K562 (cell line): ENCODE measurements around the gene PRTN3. TPM values are rescaled to one million over a fixed set of nuclear protein-coding genes. Genes with fewer than 3 reads are reported as not detected.
A peak's percentile ranks its signal among the peaks of the same experiment; 100 is the strongest.

Experiments used
- CCNT2 ChIP-seq: IDR thresholded peaks from 2 replicates; pipeline ENCODE4 v1.6.1; 2011; ENCODE audit warnings: borderline replicate concordance, low read depth, mild to moderate bottlenecking, moderate library complexity, mixed read lengths, low read length; ENCODE audit not compliant: insufficient read length; ENCODE audit errors: extremely low read depth
- HCFC1 ChIP-seq: IDR thresholded peaks from 2 replicates; pipeline ENCODE4 v1.6.1; 2012; ENCODE audit warnings: low read depth, low read length, improper control_type of control experiment
- HNRNPLL ChIP-seq: fragments of 200-400 bp; formaldehyde crosslinking; IDR thresholded peaks from 2 replicates; pipeline ENCODE4 v1.6.1; 2017; ENCODE audit warnings: low read length, low read depth, mild to moderate bottlenecking; ENCODE audit not compliant: poor library complexity, severe bottlenecking
- NCOA6 ChIP-seq: fragments of 450-650 bp; IDR thresholded peaks from 2 replicates; pipeline ENCODE4 v1.6.1; 2017; ENCODE audit warnings: mild to moderate bottlenecking
- PCBP1 ChIP-seq: fragments of 200-400 bp; formaldehyde crosslinking; IDR thresholded peaks from 2 replicates; pipeline ENCODE4 v1.6.1; 2018; ENCODE audit warnings: mild to moderate bottlenecking, low read depth, low read length; ENCODE audit not compliant: poor library complexity, severe bottlenecking
- SMAD4 ChIP-seq: fragments of 250-450 bp; sonication (Bioruptor Pico); conservative IDR thresholded peaks from 2 replicates; pipeline ENCODE4 v1.8.0; 2021; ENCODE audit warnings: inconsistent platforms, mild to moderate bottlenecking, moderate library complexity
- TAF1 ChIP-seq: IDR thresholded peaks from 2 replicates; pipeline ENCODE4 v1.6.1; 2011; ENCODE audit warnings: mild to moderate bottlenecking, low read length, moderate library complexity; ENCODE audit not compliant: insufficient read depth, control insufficient read depth, severe bottlenecking; ENCODE audit errors: extremely low read depth
- ZBTB11 ChIP-seq, 3 experiments: fragments of 200-800 bp in 1 of 3; fragments of 250-450 bp in 1 of 3; fragments of 450-650 bp in 1 of 3; sonication (Bioruptor Pico) in 1 of 3; sonication (Bioruptor generic) in 1 of 3; formaldehyde crosslinking in 1 of 3; IDR thresholded peaks; 2 replicates each; pipeline versions ENCODE4 v1.6.1 to v1.8.0; 2016 to 2022; ENCODE audit warnings: mild to moderate bottlenecking in 2 of 3, missing genetic modification characterization in 2 of 3, missing compliant biosample characterization in 1 of 3, moderate library complexity in 1 of 3
- ZBTB12 ChIP-seq: fragments of 250-450 bp; sonication (Bioruptor Pico); IDR thresholded peaks from 2 replicates; pipeline ENCODE4 v1.4.0; 2020
- ZKSCAN8 ChIP-seq: fragments of 200-800 bp; sonication (Bioruptor generic); IDR thresholded peaks from 2 replicates; pipeline ENCODE4 v1.6.1; 2016; ENCODE audit warnings: missing genetic modification characterization, missing compliant biosample characterization
- ZMIZ1 ChIP-seq, 2 experiments: fragments of 150-350 bp in 1 of 2; IDR thresholded peaks; 2 replicates each; pipeline ENCODE4 v1.6.1; 2012 to 2016; ENCODE audit warnings: low read depth in 2 of 2, low read length in 2 of 2, mild to moderate bottlenecking in 1 of 2, moderate library complexity in 1 of 2
- ZNF140 ChIP-seq: fragments of 250-450 bp; sonication (Bioruptor Pico); IDR thresholded peaks from 2 replicates; pipeline ENCODE4 v1.8.0; 2021; ENCODE audit warnings: moderate library complexity, mild to moderate bottlenecking, inconsistent platforms
- ZNF586 ChIP-seq: fragments of 450-650 bp; formaldehyde crosslinking; conservative IDR thresholded peaks from 2 replicates; pipeline ENCODE4 v1.4.0; 2020; ENCODE audit warnings: mild to moderate bottlenecking, moderate library complexity
- ZNF766 ChIP-seq: fragments of 200-800 bp; sonication (Bioruptor generic); conservative IDR thresholded peaks from 2 replicates; pipeline ENCODE4 v1.6.1; 2016; ENCODE audit warnings: missing genetic modification characterization, missing compliant biosample characterization
- polyA plus RNA-seq, 8 experiments: library from polyadenylated mRNA; depleted of rRNA in 4 of 8; stranded (reverse) in 5 of 8; unstranded in 3 of 8; fragments of >200 nt; fragmentation: Nextera tagmentation in 2 of 8; fragmentation: Illumina TruSeq in 1 of 8; extraction: Ambion mirVana in 2 of 8; extraction: Trizol in 1 of 8; gene quantifications; 2 replicates each; pipeline versions ENCODE4 v1.2.1 to v1.2.3, GENCODE V29; 2011 to 2014; ENCODE audit warnings: inconsistent platforms in 1 of 8, missing spikeins in 1 of 8
- total RNA-seq, 7 experiments: library from RNA; depleted of rRNA in 6 of 7; stranded (reverse); fragments of >200 nt in 6 of 7; fragmentation: Illumina TruSeq in 2 of 7; extraction: Trizol in 2 of 7; gene quantifications; 2 replicates each; pipeline versions ENCODE4 v1.2.1 to v1.2.3, GENCODE V29; 2011 to 2021; ENCODE audit warnings: low replicate concordance in 1 of 7

PRTN3 gene
- total and polyA plus RNA-seq, 9 of the 15 experiments (the other 6 are each of a cell fraction or from before 2014, with no cell fraction given) = 0.14 to 0.86 (median 0.43) TPM; not detected in 3

GRCh38 chr19:797528-798414, 43.0 kb upstream of the PRTN3 start (continued):
- peak; percentile 46 for TF ChIP-seq TAF1
- TF ChIP-seq ZMIZ1 (IDR thresholded peaks at IDR 0.05; ENCODE audit: low read depth in 2 of 2, low read length in 2 of 2) = 0 out of 4 replicates have a peak, but pooled peaks of 1 of the 2 experiments have one; percentile 23
- TF ChIP-seq ZBTB12 (CRISPR knock-in tag) = no peak
- TF ChIP-seq ZNF140 = no peak
- TF ChIP-seq HCFC1 = peak; percentile 60
- TF ChIP-seq PCBP1 = peak; percentile 96
- no peak for TF ChIP-seq ZNF586 (CRISPR knock-in tag)
- peak in 1 of 3 experiments; percentile 85; a peak in 2 of 6 replicates for TF ChIP-seq ZBTB11 (CRISPR knock-in tag; IDR thresholded peaks at IDR 0.05)
- peak; percentile 95 for TF ChIP-seq ZNF766 (CRISPR knock-in tag)
- no peak for TF ChIP-seq NCOA6
- TF ChIP-seq SMAD4 = peak; percentile 82
- peak; percentile 67 for TF ChIP-seq CCNT2
- TF ChIP-seq ZKSCAN8 (CRISPR knock-in tag) = peak; percentile 75
- peak; percentile 24 for TF ChIP-seq HNRNPLL
